GM19324 (cell line): Measurements from ENCODE around the gene TLR9.
A peak's percentile ranks its signal among the peaks of the same experiment; 100 is the strongest.

ENCODE experiments used
- ATAC-seq: cut with Tn5 transposase; IDR thresholded peaks from one replicate; pipeline ENCODE4 v1.9.1; 2021; ENCODE audit warnings: mild to moderate bottlenecking, moderate library complexity; ENCODE audit not compliant: unreplicated experiment, low FRiP score

Gene TLR9

DNA sequence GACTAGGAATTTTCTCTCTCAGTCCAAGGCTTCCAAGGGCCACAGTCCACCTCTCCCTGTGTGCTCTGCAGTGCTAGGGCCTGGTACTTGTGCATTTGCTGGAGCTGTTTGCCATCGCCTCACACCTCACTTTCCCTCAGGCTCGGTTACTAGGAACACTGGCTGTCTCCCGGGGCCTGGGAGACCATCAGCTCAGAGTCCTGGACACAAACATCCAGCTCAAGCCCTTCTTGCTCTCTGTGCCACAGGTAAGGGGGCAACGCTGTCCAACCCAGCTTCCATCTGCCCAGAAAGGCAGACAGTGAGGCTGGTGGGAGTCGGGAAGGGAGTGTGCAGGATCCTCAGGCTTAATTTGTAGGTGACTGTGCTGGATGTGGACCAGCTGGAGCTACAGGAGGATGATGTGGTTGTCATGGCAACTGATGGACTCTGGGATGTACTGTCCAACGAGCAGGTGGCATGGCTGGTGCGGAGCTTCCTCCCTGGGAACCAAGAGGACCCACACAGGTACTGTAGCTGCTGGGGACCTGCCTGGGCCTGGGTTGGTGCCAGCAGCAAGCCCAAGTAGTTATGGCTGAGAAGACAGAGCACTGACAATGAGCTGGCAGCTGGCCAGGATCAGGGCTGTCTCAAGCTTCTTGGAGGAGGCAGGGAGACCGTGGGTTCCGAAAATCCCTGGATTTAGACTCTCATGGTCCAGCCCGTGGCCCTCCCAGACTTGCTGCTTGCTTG is 23.5 kb upstream of the TLR9 start:
- no peak for ATAC-seq

- no peak for ATAC-seq
Observed at GRCh38 chr3:52248165-52248541, 22.7 kb upstream of the TLR9 start.

DNA sequence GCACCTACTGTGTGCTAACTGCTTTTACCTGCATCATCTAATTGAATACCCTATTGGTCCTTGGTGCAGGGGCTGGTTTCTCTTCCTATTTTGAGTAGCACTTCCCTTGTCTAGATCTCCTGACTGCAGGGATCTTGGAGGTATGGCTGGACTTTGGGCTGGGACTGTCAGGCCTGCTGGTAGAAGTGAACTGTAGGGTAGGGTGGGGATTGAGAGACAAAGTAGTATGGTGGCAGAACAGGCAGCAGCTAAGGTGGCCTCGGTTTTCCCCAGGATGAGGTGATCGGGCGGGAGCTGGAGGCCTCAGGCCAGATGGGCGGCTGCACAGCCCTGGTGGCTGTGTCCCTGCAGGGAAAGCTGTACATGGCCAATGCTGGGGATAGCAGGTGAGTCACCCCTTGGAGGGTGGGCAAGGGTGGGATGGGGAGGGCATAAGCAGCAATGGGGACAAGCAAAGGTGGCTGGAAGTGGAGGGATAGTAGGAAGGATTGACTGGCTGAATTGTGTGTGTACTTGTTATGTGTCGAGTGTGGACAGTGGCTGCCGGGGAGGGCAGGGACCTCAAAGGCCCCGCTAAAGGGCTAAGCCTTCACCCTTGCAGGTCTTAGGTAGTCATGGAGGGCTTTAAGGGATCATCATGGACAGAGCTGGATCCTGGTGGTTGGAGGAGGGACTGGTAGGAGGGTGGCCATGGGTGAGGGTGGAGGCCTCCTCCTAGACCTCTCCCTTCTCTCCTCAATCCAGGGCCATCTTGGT is 22.1 kb upstream of the TLR9 start:
- ATAC-seq: no peak

DNA sequence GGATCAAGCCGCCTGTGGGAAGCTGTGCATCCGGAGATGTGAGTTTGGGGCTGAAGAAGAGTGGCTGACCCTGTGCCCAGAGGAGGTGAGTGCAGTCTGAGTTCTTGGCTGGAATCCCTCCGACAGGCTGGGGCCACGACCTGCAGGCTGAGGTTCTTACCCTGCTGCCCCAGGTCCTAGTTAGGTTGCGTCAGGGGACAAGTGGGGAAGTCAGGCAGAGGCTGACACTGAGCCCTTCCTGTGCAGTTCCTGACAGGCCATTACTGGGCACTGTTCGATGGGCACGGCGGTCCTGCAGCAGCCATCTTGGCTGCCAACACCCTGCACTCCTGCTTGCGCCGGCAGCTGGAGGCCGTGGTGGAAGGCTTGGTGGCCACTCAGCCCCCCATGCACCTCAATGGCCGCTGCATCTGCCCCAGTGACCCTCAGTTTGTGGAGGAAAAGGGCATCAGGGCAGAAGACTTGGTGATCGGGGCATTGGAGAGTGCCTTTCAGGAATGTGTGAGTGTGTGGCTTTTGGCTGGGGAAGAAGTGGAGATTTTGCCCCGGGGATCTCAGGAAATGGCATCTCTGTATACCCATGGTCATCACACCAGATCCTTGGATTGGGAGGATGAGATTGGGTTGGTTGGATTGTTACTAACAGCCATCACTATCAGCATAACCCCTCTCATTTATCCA is 21.4 kb upstream of the TLR9 start:
- ATAC-seq: no peak

DNA sequence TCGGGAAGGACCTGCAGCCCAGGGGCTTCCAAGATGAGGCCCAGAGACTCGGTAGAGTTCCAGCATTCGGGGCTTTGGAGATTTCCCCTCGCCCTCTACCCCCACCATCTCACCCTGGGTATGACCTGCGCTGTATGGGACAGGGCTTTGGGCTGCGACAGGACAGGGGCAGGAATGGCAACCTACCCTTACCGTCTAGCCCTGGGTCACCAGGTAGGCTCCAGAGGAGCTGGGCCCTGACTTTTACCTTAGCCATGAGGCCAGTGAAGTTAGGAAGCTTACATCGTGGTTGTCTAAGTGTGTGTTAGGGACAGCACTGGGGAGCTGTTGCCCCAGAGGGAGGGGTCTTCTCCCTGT is 20.8 kb upstream of the TLR9 start:
- no peak for ATAC-seq

GRCh38 chr3:52245322-52246263 is 20.1 kb upstream of the TLR9 start, which contains the start of gene PPM1M:
PPM1M (plus strand) TSS chr3:52245759; CDS start chr3:52245825, 66 bp downstream.
- peak; percentile 43 for ATAC-seq

DNA sequence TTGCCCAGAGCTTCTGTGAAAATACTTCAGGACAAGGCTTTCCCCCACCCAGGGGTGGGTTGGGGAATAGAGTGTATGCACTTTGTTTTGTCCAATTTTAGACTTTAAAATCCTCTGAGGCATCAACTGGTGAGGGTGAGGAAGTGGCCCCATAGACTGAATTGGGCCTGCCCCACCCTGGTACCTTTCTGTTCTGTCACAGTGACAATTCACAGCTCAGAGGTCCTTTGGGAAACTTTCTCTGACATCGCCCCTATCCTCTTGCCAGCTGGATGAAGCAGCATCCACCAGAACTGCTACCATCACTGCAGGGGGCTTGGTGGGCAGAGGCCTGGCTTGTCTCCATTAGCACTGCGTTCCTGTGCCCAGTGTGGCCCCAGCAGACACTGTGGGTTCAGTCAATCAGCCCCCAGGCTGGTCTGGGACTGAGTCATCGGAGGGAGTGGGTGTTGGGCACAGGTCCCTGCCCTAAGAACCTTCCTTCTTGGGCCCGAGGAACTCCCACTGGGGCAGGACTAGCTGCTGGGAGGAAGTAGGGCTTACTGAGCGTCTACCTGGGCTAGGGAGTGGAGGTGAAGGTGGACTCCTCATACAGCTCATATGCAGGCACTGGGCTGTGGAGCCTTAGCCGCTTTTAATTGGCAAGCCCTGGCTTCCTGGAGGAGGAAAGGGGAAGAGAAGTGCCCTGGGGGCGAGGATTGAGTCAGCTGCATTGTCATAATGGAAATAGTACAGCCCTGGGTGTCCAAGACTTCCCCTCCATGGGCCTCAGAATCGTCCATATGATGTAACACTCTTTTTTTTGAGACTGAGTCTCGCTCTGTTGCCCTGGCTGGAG is 18.6 kb upstream of the TLR9 start:
- no peak for ATAC-seq

DNA sequence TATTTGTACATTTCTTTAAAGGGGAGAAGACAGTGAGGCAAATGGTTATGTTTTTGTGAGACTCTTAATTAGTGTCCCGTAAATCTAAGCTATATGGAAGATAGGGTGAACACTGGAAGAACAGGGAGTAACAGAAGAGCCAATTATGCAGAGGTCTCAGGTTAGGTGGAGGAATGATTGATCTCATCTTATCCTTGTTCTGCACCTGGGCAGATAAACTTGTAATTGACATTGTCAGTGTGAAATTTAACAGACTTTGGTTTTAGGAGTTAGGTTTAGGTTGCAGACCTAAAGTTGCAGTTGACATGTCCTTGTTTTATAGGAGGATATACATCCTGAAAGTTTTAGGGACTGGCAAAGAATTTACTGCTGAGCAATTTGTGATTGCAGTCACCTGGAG is 16.6 kb upstream of the TLR9 start:
- no peak for ATAC-seq

DNA sequence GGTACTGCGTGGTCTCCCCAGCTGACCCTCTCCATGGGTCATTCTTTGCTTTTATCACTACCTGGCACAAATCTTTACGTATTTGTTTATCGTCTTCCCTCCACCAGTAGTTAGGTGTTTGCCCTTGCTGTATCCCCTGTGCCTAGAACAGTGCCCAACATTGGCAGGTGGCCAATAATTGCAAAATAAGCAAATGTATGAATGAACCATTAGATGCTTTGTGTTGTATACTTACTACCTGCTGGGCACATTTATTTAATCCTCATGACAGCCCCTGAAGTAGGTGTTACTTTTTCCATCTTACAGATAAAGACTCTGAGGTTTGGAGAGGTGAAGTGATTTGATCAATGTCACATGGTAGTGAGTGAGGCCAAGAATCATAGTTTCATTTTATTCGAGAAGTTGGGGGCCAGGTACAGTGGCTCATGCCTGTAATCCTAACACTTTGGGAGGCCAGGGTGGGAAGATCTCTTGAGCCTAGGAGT is 15.5 kb upstream of the TLR9 start:
- ATAC-seq: no peak

- no peak for ATAC-seq
Observed at GRCh38 chr3:52240059-52240885, 14.8 kb upstream of the TLR9 start.

- peak; percentile 82 for ATAC-seq
Observed at GRCh38 chr3:52238761-52239701, 13.6 kb upstream of the TLR9 start, which contains the start of gene TWF2. TWF2 (minus strand) TSS chr3:52239158; CDS start chr3:52239016, 142 bp downstream.

GRCh38 chr3:52238193-52238760 is 12.8 kb upstream of the TLR9 start:
- no peak for ATAC-seq

- no peak for ATAC-seq
Observed at GRCh38 chr3:52237657-52238172, 12.3 kb upstream of the TLR9 start.

- ATAC-seq: no peak
Observed at GRCh38 chr3:52237006-52237656, 11.7 kb upstream of the TLR9 start.

GRCh38 chr3:52236424-52236886 is 11.0 kb upstream of the TLR9 start:
- ATAC-seq: no peak
